GM21723 (cell line): ENCODE results near the gene PRR5L.
"Not testable (repeated sequence)": the region's sequence is repeated elsewhere in the genome, so short reads cannot be mapped to it uniquely, and the experiment has no call there.

Experiments used
- ATAC-seq: cut with Tn5 transposase; IDR thresholded peaks from one replicate; pipeline ENCODE4 v1.9.1; 2021; ENCODE audit warnings: mild to moderate bottlenecking, moderate library complexity; ENCODE audit not compliant: unreplicated experiment

Gene PRR5L

GRCh38 chr11:36325403-36325802, 29.3 kb downstream of the PRR5L start:
- not testable (repeated sequence) for ATAC-seq

- ATAC-seq, result no peak
Observed at GRCh38 chr11:36326524-36327419, 30.7 kb downstream of the PRR5L start.

GRCh38 chr11:36328966-36329673, 33.0 kb downstream of the PRR5L start:
- no peak for ATAC-seq

DNA sequence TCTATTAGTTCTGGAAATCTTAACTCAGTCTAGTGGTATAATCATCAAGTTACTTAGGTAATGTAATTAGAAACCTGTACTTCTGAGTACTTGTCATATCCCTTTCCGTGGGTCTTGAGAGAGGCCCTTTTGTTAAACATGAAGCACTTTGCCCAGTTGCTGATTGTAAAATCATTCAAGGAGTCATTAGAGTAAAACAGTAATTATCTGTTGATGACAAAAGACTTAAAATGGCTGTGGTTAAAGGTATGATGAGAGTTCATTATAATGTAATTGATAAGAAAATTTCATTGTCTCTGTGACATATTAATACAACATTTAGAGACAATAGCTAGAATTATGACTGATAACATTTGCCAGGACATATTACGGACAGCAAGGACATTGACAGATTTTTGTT, 34.3 kb downstream of the PRR5L start:
- no peak for ATAC-seq

DNA sequence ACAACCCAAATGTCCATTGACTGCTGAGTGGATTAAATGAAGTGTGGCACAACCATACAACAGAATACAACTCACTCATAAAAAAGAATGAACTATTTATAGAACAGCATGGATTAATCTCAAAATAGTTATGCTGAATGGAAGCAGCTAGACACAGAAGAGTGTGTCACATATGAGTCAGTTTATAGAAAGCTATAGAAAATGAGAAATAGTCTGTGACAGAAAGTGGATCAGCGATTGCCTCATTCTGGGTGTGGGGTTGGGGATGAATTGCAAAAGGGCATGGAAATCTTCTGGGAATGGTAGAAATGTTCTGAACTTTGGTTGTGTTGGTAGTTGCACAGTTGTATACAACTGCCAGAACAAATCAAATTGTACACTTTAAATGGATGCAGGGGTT, 37.4 kb downstream of the PRR5L start:
- ATAC-seq, result no peak

DNA sequence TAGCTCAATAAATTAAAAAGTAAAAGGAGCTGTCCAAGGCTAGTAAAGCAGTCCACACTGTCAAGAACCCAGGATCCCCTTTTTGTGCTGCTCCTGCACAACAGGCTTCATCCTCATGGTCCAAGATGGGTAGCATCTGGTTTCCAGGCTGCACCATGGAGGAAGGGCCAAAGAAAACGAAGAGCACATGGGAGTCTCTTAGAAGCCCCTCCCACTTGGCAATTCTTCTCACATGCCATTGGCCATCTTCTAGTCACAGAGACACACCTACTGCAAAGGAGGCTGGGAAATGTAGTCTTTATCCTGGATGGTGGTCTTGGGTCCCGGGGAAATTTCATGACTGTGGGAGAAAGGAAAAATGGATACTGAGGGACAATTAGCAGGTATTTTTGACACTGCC, 37.8 kb downstream of the PRR5L start:
- no peak for ATAC-seq

- ATAC-seq, result no peak
Observed at GRCh38 chr11:36339888-36340287, 43.8 kb downstream of the PRR5L start.

DNA sequence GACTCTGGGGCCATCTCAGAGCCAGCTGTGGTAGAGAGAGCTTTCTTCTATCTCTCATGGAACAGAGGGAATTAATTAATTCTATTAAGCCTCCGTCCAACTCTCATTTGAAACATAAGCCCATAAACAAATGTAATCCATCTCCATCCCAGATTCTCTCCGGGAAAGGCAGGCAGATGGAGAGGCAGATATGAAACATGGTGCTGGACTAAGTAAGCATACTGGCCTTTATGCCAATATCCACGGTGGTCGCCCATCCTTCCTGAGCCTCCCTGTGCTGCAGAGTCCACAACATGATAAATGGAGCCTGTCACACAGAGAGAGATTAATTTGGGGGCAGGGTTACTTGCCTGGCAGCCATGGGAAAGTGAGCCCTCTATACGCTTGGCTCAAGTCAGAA, 44.8 kb downstream of the PRR5L start:
- ATAC-seq, result no peak

GRCh38 chr11:36341915-36342314, 45.8 kb downstream of the PRR5L start:
- no peak for ATAC-seq

DNA sequence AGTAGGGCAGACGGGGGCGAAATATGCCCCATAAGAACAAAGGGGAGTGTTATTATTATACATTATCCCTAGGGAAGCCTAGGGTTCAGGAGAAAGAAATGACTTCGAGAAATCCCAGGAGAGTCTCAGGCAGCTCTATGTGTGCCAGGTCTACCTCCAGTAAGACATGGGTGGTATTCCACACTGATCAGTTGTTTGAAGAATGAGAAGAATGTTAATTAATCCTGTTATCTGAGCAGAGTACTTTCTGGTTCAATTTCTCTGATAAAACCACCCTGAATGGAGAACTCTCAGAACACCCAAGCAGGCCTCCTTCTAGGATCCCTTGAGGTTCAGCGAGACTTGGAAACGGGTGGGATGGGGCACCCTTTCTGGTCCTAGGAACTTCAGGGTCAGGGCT, 46.2 kb downstream of the PRR5L start:
- no peak for ATAC-seq

- ATAC-seq, result no peak
Observed at GRCh38 chr11:36343436-36343835, 47.3 kb downstream of the PRR5L start.

GRCh38 chr11:36345084-36345511, 49.0 kb downstream of the PRR5L start:
- no peak for ATAC-seq

- no peak for ATAC-seq
Observed at GRCh38 chr11:36345535-36346141, 49.5 kb downstream of the PRR5L start.

DNA sequence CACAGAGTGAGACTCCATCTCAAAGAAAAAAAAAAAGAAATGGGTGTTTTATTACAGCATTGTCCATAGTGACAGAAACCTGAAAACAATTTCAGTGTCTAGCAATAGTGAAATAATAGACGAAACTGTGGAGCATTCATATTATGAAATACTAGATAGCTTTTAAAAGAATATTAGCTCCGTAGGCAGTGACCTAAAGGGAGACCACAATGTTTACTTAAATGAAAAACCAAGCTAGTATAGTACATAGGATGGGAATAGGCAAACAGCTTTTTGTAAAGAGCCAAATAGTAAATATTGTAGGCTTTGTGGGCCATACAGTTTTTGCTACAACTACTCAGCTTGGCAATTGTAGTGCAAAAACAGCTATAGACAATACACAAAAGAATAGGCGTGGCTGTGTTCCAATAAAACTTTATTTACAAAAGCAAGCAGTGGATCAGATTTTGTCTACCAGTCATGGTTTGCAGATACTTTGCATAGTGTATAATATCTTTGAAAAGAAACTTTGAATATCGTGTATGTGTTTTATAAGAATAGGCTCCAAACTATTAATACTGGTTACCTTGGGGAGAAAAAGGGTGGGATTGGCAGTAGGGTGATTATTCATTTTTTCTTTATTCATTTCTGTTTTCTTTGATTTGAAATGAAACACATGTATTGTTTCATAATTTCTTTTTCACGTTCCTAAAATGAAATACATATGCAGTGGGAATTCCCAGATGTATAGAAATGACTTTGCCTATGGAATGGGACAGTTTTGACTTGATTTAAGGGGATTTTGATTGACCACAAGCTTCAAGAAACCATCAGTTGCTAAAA, 50.7 kb downstream of the PRR5L start:
- ATAC-seq, result no peak

- ATAC-seq, result no peak
Observed at GRCh38 chr11:36347384-36347906, 51.4 kb downstream of the PRR5L start.

DNA sequence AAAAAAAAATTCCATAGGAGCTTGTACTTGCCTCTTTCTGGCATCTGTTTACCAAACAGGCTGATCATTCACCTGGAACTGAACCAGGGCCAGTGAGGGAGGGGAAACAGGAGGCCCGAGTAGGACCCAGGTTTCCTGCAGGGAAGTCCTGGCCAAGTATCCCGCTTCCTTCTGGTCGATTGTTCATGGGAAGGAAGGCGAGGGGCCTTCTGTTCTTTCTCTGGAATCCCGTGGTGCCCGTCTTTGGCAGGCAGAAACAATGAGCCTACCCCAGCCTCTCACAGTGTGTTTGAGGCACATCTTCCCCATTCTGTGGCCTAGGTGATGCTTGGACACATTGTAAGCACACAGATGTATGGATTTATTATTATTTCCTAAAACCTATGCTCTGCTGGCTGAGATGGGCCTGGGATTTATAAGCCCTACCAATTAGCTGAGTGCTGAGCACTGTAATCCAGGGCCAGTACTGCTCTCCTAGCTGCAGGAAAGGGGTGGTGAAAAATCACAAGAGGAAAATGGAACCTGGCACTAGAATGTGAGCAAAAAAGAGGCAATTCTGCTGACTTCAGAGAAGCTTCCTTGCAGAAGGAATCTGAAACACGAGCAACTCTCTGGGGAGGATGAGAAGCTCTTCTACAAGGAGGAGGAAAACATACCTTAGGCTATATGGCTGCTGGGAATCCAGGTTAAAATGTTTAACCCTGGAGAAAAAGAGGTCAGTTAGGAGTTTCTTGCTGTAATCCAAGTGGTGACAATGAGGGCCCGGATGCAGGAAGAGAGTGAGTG, 53.5 kb downstream of the PRR5L start:
- ATAC-seq, result no peak

DNA sequence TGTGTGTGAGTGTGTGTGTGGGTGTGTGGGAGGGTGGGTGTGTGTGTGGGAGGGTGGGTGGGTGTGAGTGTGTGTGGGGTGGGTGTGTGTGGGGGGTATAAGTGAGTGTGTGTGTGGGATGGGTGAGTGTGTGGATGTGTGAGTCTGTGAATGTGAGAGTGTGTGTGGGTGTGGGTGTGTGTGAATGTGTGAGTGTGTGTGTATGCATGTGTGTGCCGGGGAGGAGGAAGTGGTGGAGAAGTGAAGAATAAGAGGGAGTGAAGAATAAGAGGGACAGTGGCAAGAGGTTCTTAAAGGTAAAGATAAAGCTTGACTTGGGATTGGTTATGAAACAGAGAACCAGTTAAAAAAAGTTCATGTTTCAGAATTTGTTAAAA, 54.0 kb downstream of the PRR5L start:
- no peak for ATAC-seq

- ATAC-seq, result no peak
Observed at GRCh38 chr11:36352922-36353321, 56.8 kb downstream of the PRR5L start.

- peak; percentile 87 for ATAC-seq
Observed at GRCh38 chr11:36354221-36355003, 58.3 kb downstream of the PRR5L start.
